Coronary artery (tissue), 2 donors: ENCODE results near the gene ADAMTS14.

Experiments
- DNase-seq: peaks from one replicate; pipeline ENCODE4 v3.0.0-alpha.2; 2017; ENCODE audit warnings: low spot score
- H3K27ac ChIP-seq, 2 donors: fragments of 200-600 bp; sonication (generic); one replicate each; pipeline ENCODE4 v1.5.1; 2016 to 2019
- H3K4me3 ChIP-seq: fragments of 200-600 bp; sonication (generic); 2 replicates; pipeline ENCODE4 v1.5.1; 2016; ENCODE audit warnings: mild to moderate bottlenecking, moderate library complexity
- TF ChIP-seq, protein P1 (sequence below): fragments of 200-600 bp; sonication (generic); IDR thresholded peaks from one replicate; pipeline ENCODE4 v1.5.1; 2019; ENCODE audit warnings: antibody characterized with exemption

ADAMTS14 gene

DNA sequence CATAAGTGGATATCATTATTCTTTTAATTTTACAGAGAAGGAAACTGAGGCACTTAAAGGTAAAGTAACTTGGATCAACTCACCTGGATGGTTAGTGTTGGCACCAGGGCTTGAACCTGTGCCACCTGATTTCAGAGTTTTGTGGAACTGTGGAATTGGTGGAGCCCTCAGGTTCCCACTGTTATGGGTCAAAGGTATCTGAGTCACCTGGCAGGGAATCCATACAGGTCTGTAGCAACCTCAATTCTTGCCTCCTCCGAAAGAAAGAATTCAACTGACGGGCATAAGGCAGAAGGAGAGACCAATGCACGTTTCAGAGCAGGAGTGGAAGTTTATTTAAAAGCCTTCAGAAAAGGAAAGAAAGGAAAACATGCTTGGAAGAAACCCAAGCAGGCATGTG is 25.2 kb upstream of the ADAMTS14 start:
- DNase-seq, result no peak
- TF ChIP-seq, protein P1, sequence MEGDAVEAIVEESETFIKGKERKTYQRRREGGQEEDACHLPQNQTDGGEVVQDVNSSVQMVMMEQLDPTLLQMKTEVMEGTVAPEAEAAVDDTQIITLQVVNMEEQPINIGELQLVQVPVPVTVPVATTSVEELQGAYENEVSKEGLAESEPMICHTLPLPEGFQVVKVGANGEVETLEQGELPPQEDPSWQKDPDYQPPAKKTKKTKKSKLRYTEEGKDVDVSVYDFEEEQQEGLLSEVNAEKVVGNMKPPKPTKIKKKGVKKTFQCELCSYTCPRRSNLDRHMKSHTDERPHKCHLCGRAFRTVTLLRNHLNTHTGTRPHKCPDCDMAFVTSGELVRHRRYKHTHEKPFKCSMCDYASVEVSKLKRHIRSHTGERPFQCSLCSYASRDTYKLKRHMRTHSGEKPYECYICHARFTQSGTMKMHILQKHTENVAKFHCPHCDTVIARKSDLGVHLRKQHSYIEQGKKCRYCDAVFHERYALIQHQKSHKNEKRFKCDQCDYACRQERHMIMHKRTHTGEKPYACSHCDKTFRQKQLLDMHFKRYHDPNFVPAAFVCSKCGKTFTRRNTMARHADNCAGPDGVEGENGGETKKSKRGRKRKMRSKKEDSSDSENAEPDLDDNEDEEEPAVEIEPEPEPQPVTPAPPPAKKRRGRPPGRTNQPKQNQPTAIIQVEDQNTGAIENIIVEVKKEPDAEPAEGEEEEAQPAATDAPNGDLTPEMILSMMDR, result no peak
- Histone ChIP-seq H3K27ac (no peak overlapping the region), H3K4me3 (no peak overlapping the region)

- TF ChIP-seq, protein P1, result no peak
- no peak for DNase-seq
- H3K27ac ChIP-seq, result no peak overlapping the region
- H3K4me3 ChIP-seq, result no peak overlapping the region
These were observed 23.9 kb upstream of the ADAMTS14 start for GRCh38 chr10:70648427-70648826.

DNA sequence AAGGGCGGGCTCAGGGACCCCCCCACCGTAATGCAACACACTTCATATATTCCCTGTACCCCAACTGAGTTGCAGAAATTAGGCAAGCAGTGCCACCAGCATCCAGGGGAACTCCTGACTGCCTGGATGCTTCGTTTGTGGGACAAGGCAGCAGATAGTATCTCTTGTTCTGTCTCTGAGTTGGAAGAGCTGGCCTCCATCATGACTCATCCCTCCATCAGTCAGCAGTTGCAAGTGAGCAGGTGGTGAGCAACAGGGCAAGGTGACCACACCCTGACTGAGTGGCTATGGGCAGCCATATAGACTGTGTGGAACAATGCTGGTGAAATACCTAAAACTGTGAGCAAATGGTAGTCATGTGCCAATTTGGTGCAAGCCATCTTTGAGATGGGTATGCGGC is 22.8 kb upstream of the ADAMTS14 start:
- Histone ChIP-seq H3K4me3 (no peak overlapping the region), H3K27ac (no peak overlapping the region)
- TF ChIP-seq, protein P1, result no peak
- no peak for DNase-seq

DNA sequence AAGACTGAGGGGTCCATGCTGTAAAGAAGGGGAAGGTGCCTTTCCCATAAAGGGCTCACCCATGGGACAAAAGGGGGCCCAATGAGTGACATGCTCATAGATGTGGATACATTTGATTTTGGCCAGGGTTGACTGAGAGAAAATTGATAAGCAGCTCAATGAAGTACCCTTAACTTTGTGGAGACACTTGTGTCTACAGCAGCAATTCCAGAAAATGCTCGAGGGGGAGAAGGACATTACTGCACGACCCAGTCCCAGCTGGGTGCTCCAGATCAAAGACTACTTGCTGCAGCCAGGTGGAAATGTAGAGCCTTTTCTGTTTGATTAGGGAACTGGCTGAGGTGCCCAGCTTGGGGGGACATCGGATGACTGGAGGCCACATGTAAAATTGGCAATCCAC is 22.2 kb upstream of the ADAMTS14 start:
- DNase-seq, result no peak
- TF ChIP-seq, protein P1, result no peak
- no peak overlapping the region for H3K4me3 ChIP-seq
- H3K27ac ChIP-seq, result no peak overlapping the region

- DNase-seq, result no peak
- Histone ChIP-seq H3K27ac (no peak overlapping the region), H3K4me3 (no peak overlapping the region)
- TF ChIP-seq, protein P1, result no peak
These were observed 21.6 kb upstream of the ADAMTS14 start for GRCh38 chr10:70650718-70651117.

DNA sequence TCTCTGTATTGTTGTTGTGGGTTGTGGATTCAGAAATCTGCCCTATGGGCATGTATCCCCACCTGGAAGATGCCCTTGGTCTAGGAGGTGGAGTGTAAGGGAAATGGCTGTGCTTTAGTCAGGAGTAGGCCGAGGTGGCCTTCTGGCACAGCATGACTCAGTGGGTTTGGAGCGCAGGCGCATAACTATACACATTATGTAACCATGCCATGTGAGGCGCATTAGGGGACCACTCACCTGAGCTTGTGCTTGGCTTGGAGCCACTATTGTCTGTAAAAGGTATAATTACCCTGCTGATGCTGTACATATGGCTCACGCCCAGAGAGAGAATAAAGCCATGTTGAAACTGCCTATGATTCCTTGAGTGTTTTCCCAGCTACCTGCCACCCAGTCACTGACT is 20.6 kb upstream of the ADAMTS14 start:
- TF ChIP-seq, protein P1, result no peak
- H3K4me3 ChIP-seq, result no peak overlapping the region
- DNase-seq, result no peak
- H3K27ac ChIP-seq, result no peak overlapping the region

DNA sequence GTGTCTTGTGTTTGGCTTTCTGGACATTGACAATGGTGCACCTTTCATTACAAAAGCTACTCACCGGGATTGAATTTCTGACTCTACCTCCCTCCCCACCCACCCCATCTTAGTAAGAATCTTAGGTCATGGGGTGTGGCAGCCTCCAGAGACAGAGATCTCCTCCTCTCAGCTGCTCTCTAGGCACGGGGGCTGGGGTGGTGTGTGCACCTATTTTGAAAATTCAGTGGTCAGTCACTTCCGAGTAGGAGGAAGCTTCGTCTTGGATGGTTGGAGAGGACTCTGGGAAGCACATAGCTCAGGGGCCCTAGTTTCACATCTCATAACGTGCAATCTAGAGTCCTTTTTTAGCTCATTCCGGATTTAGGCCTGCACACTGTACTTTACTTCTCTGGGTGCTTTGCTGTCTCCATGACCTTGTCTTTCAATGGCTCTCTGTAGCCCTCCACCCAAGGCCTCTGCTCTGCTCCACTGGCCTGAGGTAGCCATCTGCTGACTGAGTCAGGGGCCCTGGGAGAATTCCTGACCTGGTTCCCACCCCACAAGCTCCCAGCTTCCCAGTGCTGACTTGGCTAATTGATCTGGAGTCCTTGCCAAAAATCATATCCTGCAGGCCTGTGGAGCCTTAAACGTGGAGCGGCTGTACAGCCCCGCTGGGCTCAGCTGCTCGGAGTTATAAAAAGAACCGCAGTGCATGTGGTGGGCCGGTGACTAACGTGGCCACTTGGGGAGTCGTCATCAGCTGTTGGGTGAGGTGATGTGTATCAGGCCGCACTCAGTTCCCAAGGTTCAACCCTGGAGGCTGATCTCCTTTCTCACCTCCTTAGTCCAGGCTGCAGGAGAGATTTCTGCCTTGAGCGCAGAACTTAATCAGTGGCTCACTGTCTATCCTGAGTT is 19.3 kb upstream of the ADAMTS14 start:
- no peak overlapping the region for H3K4me3 ChIP-seq
- DNase-seq, result peak; percentile 73
- TF ChIP-seq, protein P1, result no peak
- H3K27ac ChIP-seq, result peak overlapping the region in 1 of 2 donors; percentile 31
